Measurements from ENCODE around the gene NUMB. TPM values are rescaled to one million over a fixed set of nuclear protein-coding genes. Genes with fewer than 3 reads are reported as not detected.

The NUMB gene
- polyA plus RNA-seq, 3 donors, result 85.0 to 86.4 (median 85.3) TPM

DNA sequence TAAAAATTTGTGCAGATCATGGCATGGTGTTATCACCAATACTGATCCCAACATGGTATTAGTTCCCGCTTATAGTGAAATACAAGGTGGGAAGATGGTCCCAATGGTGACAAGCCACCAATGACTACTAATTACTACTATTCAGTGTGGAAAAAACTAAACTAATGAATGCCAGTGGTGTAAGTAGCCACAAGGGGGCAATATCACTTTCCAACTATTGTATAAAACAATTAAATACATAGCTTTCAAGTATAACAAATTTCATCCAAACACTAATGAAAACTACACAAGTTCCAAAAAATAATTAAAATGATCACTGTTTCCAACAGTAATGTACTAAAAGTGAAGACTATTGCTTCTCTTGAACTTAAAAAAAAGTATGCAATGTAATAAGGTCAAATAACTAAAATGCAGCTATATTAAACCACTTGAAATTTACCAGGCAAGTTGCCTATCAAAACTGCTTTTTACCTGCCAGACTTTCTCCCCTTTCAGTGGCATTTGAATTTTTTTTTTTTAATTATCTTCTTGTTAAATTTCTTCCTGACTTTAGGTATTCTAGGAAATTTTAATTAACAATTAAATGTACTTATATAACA, 163.0 kb downstream of the NUMB start:
- DNase-seq (ENCODE audit: low read depth in 3 of 3, low spot score in 2 of 3), result peak in 2 of 3 donors; percentile 27 to 40

GRCh38 chr14:73293782-73294781, 164.3 kb downstream of the NUMB start:
- no peak for DNase-seq (ENCODE audit: low read depth in 3 of 3, low spot score in 2 of 3)

- no peak for DNase-seq (ENCODE audit: low read depth in 3 of 3, low spot score in 2 of 3)
Measured at GRCh38 chr14:73290279-73290678, 168.1 kb downstream of the NUMB start.

DNA sequence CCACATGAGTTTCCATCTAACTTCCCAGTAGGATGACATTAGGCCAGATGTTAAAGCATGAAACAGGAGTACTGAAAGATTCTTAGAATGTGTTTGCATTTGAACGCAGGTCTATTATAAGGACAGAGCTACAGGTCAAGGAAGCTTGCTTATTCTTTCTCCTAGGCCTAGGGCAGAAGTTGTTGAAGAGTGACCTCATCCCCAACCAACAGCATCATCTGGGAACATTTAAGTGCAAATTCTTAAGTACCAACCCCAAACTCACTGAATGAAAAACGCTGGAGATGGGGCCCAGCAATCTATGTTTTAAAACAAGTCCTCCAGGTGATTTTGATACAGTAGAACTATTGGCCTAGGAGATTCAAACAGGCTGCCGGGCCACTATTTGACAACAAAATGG, 168.6 kb downstream of the NUMB start:
- DNase-seq (ENCODE audit: low read depth in 3 of 3, low spot score in 2 of 3), result no peak

GRCh38 chr14:73289308-73289707, 169.0 kb downstream of the NUMB start:
- no peak for DNase-seq (ENCODE audit: low read depth in 3 of 3, low spot score in 2 of 3)

GRCh38 chr14:73287071-73287470, 171.3 kb downstream of the NUMB start:
- DNase-seq (ENCODE audit: low read depth in 3 of 3, low spot score in 2 of 3), result no peak

- no peak for DNase-seq (ENCODE audit: low read depth in 3 of 3, low spot score in 2 of 3)
Measured at GRCh38 chr14:73286598-73286997, 171.7 kb downstream of the NUMB start.

DNA sequence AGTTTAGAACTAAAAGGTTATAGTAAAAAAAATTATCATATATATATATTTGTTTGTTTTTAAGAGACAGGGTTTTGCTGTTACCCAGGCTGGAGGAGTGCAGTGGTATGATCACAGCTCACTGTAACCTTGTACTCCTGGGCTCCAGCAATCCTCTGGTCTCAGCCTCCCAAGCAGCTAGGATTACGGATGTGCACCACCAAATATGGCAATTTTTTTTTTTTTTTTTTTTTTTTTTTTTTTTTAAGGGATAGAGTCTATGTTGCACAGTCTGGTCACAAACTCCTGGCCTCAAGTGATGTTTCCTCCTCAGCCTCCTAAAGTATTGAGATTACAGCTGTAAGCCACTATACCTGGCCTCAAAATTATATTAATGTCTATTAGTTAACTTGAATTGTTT, 172.4 kb downstream of the NUMB start:
- DNase-seq (ENCODE audit: low read depth in 3 of 3, low spot score in 2 of 3), result no peak

GRCh38 chr14:73283608-73284379, 174.6 kb downstream of the NUMB start:
- no peak for DNase-seq (ENCODE audit: low read depth in 3 of 3, low spot score in 2 of 3)

DNA sequence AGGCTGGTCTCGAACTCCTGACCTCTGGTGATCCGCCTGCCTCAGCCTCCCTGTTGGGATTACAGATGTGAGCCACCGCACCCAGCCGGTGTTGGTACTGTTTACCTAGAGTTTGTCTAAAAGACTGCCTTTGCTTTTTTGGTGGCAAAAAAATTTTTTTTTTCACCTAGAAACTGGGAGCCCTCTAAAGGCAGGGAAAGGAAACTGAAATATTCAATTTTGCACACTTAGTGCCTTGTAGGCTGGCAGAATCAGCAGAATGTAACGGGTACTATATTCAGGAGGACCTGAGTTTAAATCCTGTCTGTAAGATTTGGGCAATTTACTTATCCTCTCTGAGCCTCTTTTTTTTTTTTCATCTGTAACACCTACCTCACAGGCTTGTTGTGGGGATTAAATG, 177.4 kb downstream of the NUMB start:
- no peak for DNase-seq (ENCODE audit: low read depth in 3 of 3, low spot score in 2 of 3)

- DNase-seq (ENCODE audit: low read depth in 3 of 3, low spot score in 2 of 3), result no peak
Measured at GRCh38 chr14:73277376-73277775, 181.0 kb downstream of the NUMB start.

DNA sequence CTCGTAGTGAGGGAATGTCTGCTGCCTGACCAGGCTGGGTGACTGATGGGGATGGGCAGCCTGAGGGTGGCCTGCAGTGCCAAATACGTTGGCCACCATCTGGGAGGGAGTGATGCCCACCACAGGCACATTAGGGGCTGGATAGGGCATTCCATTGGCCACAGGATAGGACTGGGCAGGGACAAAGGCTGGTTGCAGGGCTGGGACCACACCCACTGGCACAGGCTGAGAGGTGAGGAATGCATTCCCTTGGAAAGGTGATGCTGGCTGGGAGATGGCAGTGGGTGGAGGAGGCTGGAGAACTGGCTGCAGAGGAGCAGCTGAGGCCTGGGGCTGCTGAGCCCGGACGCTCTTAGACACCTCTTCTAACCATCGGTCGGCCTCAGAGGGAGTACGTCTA, 181.5 kb downstream of the NUMB start:
- DNase-seq (ENCODE audit: low read depth in 3 of 3, low spot score in 2 of 3), result no peak

DNA sequence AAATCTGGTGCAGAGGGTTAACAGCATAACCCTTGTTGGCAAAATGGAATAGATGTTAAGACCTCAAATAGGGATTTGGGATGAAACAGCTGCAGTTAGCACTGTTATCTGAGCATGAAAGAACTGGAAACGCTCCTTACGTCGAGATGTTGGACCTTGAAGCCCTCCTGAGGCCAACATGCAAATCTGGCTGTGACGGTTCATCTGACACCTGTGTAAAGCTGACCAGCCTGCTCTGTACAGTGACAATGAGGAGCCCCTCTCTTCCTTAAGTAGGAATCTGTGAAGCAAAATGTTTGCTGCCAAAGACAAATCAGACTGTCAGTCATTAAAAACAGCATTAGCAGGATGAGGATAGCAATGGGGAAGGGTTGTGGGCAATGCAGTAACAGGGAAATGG, 184.5 kb downstream of the NUMB start:
- no peak for DNase-seq (ENCODE audit: low read depth in 3 of 3, low spot score in 2 of 3)

DNA sequence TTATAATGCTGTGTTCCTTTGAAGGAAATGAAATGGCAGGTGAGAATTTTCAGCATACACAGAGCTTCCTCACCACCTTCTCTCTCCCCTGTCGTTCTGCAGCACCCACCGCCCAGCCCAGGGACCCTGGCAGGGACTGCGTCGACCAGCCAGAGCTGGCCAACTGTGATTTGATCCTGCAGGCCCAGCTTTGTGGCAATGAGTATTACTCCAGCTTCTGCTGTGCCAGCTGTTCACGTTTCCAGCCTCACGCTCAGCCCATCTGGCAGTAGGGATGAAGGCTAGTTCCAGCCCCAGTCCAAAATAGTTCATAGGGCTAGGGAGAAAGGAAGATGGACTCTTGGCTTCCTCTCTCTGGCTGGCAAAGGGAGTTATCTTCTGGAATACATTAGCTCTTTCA, 186.0 kb downstream of the NUMB start:
- DNase-seq (ENCODE audit: low read depth in 3 of 3, low spot score in 2 of 3), result no peak

DNA sequence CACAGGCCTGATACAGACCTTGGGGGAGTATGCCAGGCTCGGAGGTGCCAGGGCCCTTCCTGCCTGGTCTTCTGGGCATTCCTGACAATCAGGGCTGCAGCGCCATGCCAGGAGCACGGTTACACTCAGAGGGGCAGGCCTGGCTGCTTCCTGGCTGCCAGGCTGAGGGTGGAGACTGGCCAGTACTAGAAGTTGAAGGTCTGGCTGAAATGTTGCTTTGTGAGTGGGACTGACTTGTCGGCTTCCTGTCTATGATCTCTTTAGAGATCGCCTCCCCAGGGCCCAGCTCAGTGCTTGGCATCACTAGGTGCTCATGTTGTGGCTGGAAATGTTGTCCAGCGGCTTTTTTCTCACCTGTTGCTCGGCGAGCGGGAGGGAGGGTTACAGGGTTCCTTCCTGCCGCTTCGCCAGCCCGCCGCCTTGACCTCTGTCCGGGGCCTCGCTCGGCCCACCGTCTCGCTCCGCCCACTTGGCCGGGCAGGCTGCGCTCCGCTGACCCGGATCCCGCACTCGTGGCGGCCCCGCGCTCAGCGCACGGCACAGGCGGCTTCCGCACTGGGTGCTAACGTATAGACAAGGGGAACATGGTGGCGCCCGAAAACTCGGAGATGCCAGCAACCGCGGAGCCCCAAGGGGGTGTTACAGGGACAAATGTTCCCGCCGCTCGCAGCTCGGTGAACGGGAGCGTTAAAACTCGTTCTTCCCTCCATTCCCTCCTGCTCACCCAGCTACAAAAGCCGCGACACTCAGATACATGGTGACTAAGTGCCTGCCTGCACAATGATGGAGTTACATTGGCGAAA, 188.4 kb downstream of the NUMB start:
- peak in 1 of 3 donors; percentile 40 for DNase-seq (ENCODE audit: low read depth in 3 of 3, low spot score in 2 of 3)

DNA sequence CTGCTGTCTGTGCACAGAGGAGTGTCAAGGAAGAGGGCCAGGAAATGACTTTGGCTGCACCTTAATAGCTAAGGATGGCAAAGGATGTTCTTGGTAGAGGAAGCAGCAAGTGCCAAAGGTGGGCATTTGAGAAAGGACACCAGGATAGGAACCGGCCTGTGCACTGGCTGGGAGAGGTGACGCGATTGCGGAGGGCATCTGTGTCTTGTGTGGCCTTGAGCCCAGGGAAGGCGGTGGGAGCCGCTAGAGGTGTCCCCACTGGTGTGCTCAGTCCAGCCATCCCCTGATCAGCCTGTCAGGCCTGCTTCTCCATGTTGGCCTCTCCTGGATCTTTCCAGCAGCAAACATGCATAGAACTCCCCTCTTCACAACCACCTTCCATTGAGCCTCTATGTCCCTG, 190.9 kb downstream of the NUMB start:
- no peak for DNase-seq (ENCODE audit: low read depth in 3 of 3, low spot score in 2 of 3)

GRCh38 chr14:73266317-73266716, 192.0 kb downstream of the NUMB start:
- no peak for DNase-seq (ENCODE audit: low read depth in 3 of 3, low spot score in 2 of 3)

GRCh38 chr14:73265721-73266046, 192.7 kb downstream of the NUMB start:
- DNase-seq (ENCODE audit: low read depth in 3 of 3, low spot score in 2 of 3), result no peak

DNA sequence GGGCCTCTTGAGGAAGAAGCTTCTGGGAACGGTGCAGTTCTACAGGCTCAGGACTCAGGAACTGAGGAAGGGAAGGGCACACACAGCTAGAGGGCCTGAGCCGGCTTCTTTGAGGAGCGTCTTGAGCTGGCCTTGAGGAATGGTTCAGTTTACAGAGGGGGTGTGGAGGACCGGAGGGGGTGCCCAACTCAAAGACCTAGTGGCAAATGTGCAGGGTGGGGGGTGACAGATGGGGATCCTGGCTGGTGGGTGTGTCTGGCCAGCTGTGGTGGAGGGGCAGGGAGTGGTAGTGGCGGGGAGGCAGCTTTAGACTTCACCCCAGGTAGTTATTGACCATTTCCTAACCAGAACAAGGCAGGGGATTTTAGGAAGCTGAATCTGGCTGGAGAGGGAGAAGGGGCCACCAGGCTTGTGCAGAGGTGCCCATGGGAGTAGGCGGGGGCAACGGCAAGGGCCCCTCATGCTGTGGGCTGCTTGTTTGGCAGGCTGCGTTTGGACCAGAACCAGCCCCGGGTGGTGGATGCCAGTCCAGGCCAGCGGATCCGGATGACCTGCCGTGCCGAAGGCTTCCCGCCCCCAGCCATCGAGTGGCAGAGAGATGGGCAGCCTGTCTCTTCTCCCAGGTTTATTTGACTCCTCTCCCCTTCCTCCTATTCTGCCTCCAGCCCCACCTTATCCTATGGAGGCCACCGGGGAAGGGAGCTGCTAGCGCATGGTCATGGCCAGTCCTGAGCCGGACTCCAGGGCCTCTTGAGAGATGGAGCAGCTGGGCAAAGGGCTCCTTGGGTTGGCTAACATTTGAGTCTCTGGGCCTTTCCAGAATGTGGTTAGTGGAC, 193.2 kb downstream of the NUMB start:
- DNase-seq (ENCODE audit: low read depth in 3 of 3, low spot score in 2 of 3), result no peak
